Heart right ventricle (tissue), 16 donors: ENCODE data around the gene COPZ1. TPM values are rescaled to one million over a fixed set of nuclear protein-coding genes. Genes with fewer than 3 reads are reported as not detected.
"Not testable (repeated sequence)": the region's sequence is repeated elsewhere in the genome, so short reads cannot be mapped to it uniquely, and the experiment has no call there.

Source experiments
- ATAC-seq, 8 donors: fragments of 200-7000 bp; cut with Tn5 transposase; one replicate each; pipeline ENCODE4 v1.9.1; 2020; ENCODE audit warnings: mild to moderate bottlenecking in 8 of 8, moderate library complexity in 8 of 8, moderate number of reproducible peaks in 1 of 8
- DNase-seq, 2 donors: peaks; one replicate each; pipeline ENCODE4 v3.0.0-alpha.2; 2020
- H3K27ac ChIP-seq, 10 donors: fragments of 200-600 bp; sonication (generic) in 2 of 10; one replicate each; pipeline versions ENCODE4 v1.5.0 to v1.8.0; 2020 to 2022; ENCODE audit warnings: mild to moderate bottlenecking in 3 of 10
- H3K27me3 ChIP-seq, 7 donors: fragments of 200-600 bp; one replicate each; pipeline ENCODE4 v1.8.0; 2021 to 2022; ENCODE audit warnings: mild to moderate bottlenecking in 2 of 7
- H3K36me3 ChIP-seq, 9 donors: fragments of 200-600 bp; sonication (generic) in 1 of 9; one replicate each; pipeline versions ENCODE4 v1.5.0 to v1.8.0; 2020 to 2022; ENCODE audit warnings: mild to moderate bottlenecking in 2 of 9
- H3K4me1 ChIP-seq, 9 donors: fragments of 200-600 bp; sonication (generic) in 1 of 9; one replicate each; pipeline versions ENCODE4 v1.5.0 to v1.8.0; 2020 to 2022; ENCODE audit warnings: mild to moderate bottlenecking in 4 of 9
- H3K4me3 ChIP-seq, 10 donors: fragments of 200-600 bp; sonication (generic) in 2 of 10; one replicate each; pipeline versions ENCODE4 v1.5.0 to v1.8.0; 2020 to 2022; ENCODE audit warnings: mild to moderate bottlenecking in 7 of 10, moderate library complexity in 2 of 10
- H3K9me3 ChIP-seq, 11 donors: fragments of 200-600 bp in 10 of 11; sonication (generic) in 2 of 11; one replicate each; pipeline versions ENCODE4 v1.5.0 to v1.8.0; 2013 to 2022; ENCODE audit warnings: mild to moderate bottlenecking in 2 of 11, control low read depth in 1 of 11, moderate library complexity in 1 of 11
- WGBS, 2 donors: extraction: QIAGEN DNeasy Blood & Tissue Kit; methylation state at CpG; one replicate each; pipeline ENCODE4 v1.1.7; 2013; ENCODE audit warnings: inconsistent platforms in 1 of 2; 5-methylcytosine and 5-hydroxymethylcytosine counted together
- intact Hi-C, 10 donors: fragments of 100-400 bp; cut with DNase I; formaldehyde crosslinking; loops; one replicate each; pipeline versions ENCODE4 v1.11.1 to v1.14.2; 2022
- polyA plus RNA-seq, 2 donors: library from polyadenylated mRNA; stranded (reverse); fragments of 200-250 nt; gene quantifications; one replicate each; pipeline ENCODE4 v1.2.3, GENCODE V29; 2013
- total RNA-seq, 10 donors: library from RNA; stranded (reverse); fragmentation: NEBNext Ultra II Directional in 3 of 10; extraction: Animal tissue kit (Norgen Biotek cat#: 25700) in 3 of 10; gene quantifications; one replicate each; pipeline versions ENCODE4 v1.2.1 to v1.2.4, GENCODE V29; 2021 to 2023
- TF ChIP-seq, protein P1 (sequence below), 9 donors: fragments of 200-600 bp; sonication (generic) in 2 of 9; IDR thresholded peaks; one replicate each; pipeline versions ENCODE4 v1.5.0 to v1.8.0; 2021 to 2022; ENCODE audit warnings: antibody characterized with exemption in 9 of 9, mild to moderate bottlenecking in 5 of 9, moderate library complexity in 1 of 9
- donor health status: Arrhythmogenic right ventricular cardiomyopathy.
- donor health status: ischemic (EF 13 %, LVEDD 7.1; RV severe dilation, severe dysfunction).
- donor health status: healthy with polysubstance abuse.
- donor health status: DM: no; HTN: yes; CAD: no.
- donor health status: DM: no; HTN: no; CAD: no.
- donor health status: ischemic (EF 25% LVEDD 6.9; RV normal size, moderate dysfunction).
- donor health status: ischemic (EF 25% LVEDD 5.7; RV mildly dilated, moderate dysfunction).
- donor health status: healthy.
- donor health status: DM: yes; HTN: yes; CAD: no.
- donor health status: Ischemic cardiomyopathy.
- donor health status: ischemic (EF 35%, LVEDD 5.7; RV mildly dilated, moderate dysfunction).
- donor health status: nonischemic (EF 11% LVEDD 7.7; RV severe dilation, severe dysfunction).
- donor health status: DM: yes; HTN: yes; CAD: no.
- donor health status: PGD.
- donor health status: ischemic (EF 29% LVEDD 5.4; RV normal size, mild dysfunction).
- donor health status: nonischemic (EF 23%, LVEDD 6.1; RV moderate dilation, normal function).

Gene COPZ1
- total and polyA plus RNA-seq, 12 donors, result 64.0 to 152 (median 131) TPM

DNA sequence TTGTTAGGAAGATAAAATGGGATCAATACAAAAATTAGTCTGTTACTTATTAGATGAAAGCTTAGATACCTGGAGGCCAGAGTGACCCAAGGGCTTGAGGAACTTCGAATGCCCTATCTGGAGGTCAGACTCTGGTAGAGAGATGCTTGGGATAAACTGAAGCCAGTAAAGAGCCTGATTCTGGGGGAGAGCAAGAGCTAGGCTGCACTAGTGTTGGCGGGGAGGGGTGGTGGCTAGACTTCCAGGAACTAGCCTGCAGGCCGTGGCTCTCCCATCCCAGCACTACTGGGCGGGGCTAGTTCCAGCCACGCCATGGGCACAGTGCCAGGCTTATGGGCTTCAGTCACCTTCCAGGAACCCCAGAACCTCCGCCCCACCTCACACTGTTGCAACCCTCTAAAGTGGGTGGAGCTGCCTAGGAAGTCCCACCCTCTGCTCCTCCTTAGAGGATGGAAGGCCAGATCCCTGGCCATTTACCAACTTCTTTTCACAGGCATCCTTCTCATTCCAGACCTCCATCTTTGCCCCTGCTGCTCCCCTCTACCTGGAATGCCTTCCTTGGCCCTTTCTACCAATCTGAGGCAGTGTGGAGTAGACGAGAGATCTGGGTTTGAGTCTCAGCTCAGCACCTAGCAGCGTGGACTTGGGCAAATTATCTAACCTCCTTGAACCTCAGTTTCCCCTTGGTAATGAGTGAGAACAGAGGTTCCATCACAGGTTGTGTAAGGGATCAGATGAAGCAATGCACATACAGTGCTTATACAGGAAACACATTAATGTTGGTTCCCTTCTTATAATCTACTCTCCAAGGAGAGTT, 17.8 kb upstream of the COPZ1 start:
- H3K4me3 ChIP-seq, result no peak overlapping the region
- TF ChIP-seq, protein P1, sequence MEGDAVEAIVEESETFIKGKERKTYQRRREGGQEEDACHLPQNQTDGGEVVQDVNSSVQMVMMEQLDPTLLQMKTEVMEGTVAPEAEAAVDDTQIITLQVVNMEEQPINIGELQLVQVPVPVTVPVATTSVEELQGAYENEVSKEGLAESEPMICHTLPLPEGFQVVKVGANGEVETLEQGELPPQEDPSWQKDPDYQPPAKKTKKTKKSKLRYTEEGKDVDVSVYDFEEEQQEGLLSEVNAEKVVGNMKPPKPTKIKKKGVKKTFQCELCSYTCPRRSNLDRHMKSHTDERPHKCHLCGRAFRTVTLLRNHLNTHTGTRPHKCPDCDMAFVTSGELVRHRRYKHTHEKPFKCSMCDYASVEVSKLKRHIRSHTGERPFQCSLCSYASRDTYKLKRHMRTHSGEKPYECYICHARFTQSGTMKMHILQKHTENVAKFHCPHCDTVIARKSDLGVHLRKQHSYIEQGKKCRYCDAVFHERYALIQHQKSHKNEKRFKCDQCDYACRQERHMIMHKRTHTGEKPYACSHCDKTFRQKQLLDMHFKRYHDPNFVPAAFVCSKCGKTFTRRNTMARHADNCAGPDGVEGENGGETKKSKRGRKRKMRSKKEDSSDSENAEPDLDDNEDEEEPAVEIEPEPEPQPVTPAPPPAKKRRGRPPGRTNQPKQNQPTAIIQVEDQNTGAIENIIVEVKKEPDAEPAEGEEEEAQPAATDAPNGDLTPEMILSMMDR (IDR thresholded peaks at IDR 0.05), result no peak
- peak; percentile 59 to 71 for DNase-seq
- H3K27ac ChIP-seq, result peak overlapping the region in 1 of 10 donors; percentile 57
- H3K4me1 ChIP-seq, result peaks cover 0 to 36% (median 5%) of the 10 kb centered on the region in 9 donors
- intact Hi-C loops, result no loop called here
- H3K36me3 ChIP-seq, result no peaks in the 10 kb centered on the region
- ATAC-seq, result peak in 7 of 8 donors; percentile 56 to 86 (median 86)
- H3K27me3 ChIP-seq, result peaks cover 0 to 14% (median 5%) of the 10 kb centered on the region in 7 donors
- H3K9me3 ChIP-seq, result no peaks in the 10 kb centered on the region
- WGBS, 2 donors, result 62 to 67% methylated on average over 8 of the region's 8 CpGs

DNA sequence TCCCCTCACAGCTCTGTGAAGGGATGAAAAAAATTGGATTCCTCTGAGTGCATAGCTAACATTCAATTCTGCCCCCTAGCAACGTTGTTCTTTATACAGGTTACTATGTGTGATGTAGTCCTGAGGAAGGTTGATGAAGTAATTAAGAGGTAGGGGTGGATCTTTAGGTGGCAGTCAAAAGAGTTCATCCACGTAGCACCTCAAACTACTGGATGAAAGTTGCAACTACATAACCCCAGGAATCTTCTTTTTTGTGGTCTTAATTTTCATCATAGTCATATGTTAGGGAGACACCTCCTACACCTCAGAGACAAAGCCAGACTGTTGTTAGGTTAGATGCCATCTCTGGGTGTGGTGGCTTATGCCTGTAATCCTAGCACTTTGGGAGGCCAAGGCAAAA, 13.9 kb upstream of the COPZ1 start:
- no peak overlapping the region for H3K27ac ChIP-seq
- no peaks in the 10 kb centered on the region for H3K36me3 ChIP-seq
- H3K27me3 ChIP-seq, result no peaks in the 10 kb centered on the region
- ATAC-seq (no peak), DNase-seq (no peak)
- WGBS, 2 donors, result 54 to 71% methylated on average over 2 of the region's 2 CpGs
- TF ChIP-seq, protein P1 (IDR thresholded peaks at IDR 0.05), result no peak
- no peak overlapping the region for H3K4me3 ChIP-seq
- no peaks in the 10 kb centered on the region for H3K9me3 ChIP-seq
- intact Hi-C loops, result no loop called here
- H3K4me1 ChIP-seq, result peaks cover 0 to 16% (median 0%) of the 10 kb centered on the region in 9 donors

DNA sequence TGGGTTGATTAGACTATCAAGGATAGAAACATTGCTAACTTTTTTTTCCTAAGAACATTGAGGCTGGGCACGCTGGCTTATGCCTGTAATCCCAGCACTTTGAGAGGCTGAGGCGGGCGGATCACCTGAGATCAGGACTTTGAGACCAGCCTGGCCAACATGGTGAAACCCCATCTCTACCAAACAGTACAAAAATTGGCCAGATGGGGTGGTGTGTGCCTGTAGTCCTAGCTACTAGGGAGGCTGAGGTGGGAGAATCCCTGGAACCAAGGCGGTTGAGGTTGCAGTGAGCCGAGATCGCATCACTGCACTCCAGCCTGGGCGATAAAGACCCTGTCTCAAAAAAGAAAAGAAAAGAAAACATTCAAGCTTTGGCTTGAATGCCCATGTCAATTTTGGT, 12.6 kb upstream of the COPZ1 start:
- ATAC-seq, intact Hi-C loops: not testable (repeated sequence)

DNA sequence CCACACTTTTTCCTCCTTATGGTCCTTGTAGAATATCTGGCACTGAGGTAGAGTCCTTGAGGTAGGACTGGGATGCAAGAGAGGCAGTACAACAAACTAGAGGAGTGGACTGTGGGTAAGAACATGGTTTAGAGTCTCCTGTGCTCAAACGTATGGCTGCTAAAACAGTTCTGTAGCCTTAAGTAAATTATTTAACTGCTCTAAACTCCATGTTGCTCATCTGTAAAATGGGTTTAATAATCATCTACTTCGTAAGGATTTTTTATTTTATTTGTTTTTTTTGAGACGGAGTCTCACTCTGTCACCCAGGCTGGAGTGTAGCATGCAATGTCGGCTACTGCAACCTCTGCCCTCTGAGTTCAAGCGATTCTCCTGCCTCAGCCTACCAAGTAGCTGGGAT, 3.6 kb upstream of the COPZ1 start:
- Histone ChIP-seq H3K27me3 (no peaks in the 10 kb centered on the region), H3K36me3 (no peaks in the 10 kb centered on the region), H3K27ac (no peak overlapping the region), H3K9me3 (no peaks in the 10 kb centered on the region), H3K4me1 (peaks cover 3 to 18% (median 10%) of the 10 kb centered on the region in 9 donors), H3K4me3 (no peak overlapping the region)
- ATAC-seq (no peak), DNase-seq (no peak)
- WGBS, 2 donors, result 86 to 89% methylated on average over 5 of the region's 5 CpGs
- TF ChIP-seq, protein P1 (IDR thresholded peaks at IDR 0.05), result no peak
- intact Hi-C loops, result loop anchor here in 3 of 10 donors (5.0 to 10.0 kb wide), 4 partner anchors 39 to 107 kb away; partner anchors contain the start of genes CBX5 (in 1 of the 3) and HNRNPA1 (in 1 of the 3)

More for the DNA sequence above, 12.6 kb upstream of the COPZ1 start:
- H3K27me3 ChIP-seq, H3K27ac ChIP-seq, H3K4me1 ChIP-seq, H3K36me3 ChIP-seq, H3K9me3 ChIP-seq, DNase-seq, H3K4me3 ChIP-seq: not testable (repeated sequence)
- 92 to 94% methylated on average over 7 of the region's 7 CpGs for WGBS, 2 donors

DNA sequence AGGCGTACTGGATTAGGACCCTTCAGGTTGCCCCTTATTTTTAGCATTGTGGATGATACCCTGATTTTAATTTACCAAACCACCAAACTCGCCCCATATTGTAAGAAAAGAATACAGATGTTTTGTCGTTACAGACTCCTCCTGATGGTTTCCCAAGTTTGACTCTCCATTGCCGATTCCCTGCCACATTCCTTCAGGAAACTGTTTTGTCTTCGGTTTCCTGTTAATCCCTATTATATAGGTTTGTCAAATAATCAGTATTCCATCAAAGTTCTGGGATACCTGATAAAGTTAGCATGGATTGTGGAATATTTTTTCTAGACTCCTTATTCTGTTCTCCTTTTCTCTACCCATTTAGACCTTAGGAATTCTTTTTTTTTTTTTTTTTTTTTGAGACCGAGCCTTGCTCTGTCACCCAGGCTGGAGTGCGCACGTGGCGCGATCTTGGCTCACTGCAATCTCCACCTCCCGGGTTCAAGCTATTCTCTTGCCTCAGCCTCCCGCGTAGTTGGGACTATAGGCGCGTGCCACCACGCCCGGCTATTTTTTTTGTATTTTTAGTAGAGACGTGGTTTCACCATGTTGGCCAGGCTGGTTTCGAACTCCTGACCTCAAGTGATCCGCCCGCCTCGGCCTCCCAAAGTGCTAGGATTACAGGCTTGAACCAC, 645 bp downstream of the COPZ1 start:
- Histone ChIP-seq H3K36me3 (peaks cover 0 to 18% (median 0%) of the 10 kb centered on the region in 9 donors), H3K4me3 (peak overlapping the region; percentile 70 to 90 (median 81)), H3K27ac (peak overlapping the region; percentile 56 to 95 (median 83)), H3K4me1 (peaks cover 3 to 56% (median 46%) of the 10 kb centered on the region in 9 donors)
- WGBS, 2 donors, result 42 to 49% methylated on average over 22 of the region's 22 CpGs
- H3K27me3 ChIP-seq, H3K9me3 ChIP-seq, ATAC-seq, DNase-seq: not testable (repeated sequence)
- intact Hi-C loops, result loop anchor here in 5 of 10 donors (2.0 to 10.0 kb wide), 6 partner anchors 33 to 111 kb away; partner anchors contain the start of genes CBX5 (in 2 of the 5), HNRNPA1 (in 2 of the 5) and GPR84 (in 1 of the 5)
